Spinal cord (tissue), 10 donors: ENCODE data around the gene DCP2. TPM values are rescaled to one million over a fixed set of nuclear protein-coding genes. Genes with fewer than 3 reads are reported as not detected.

Experiments
- DNase-seq, 6 donors: peaks; one replicate each; pipeline versions ENCODE4 v3.0.0 to v3.0.0-alpha.2; 2013 to 2015; ENCODE audit warnings: low spot score in 6 of 6, low read depth in 4 of 6
- H3K27ac ChIP-seq: one replicate; pipeline ENCODE4 v1.5.1; 2013; ENCODE audit warnings: low read depth, low read length, control low read depth
- H3K27me3 ChIP-seq: one replicate; pipeline ENCODE4 v1.6.1; 2013; ENCODE audit warnings: low read length; ENCODE audit not compliant: control insufficient read depth, insufficient read depth
- H3K36me3 ChIP-seq: one replicate; pipeline ENCODE4 v1.6.1; 2013; ENCODE audit warnings: low read length; ENCODE audit not compliant: control insufficient read depth, insufficient read depth
- H3K4me1 ChIP-seq: one replicate; pipeline ENCODE4 v1.6.1; 2013; ENCODE audit warnings: low read length; ENCODE audit not compliant: control insufficient read depth, insufficient read depth
- H3K4me3 ChIP-seq: one replicate; pipeline ENCODE4 v1.5.1; 2013; ENCODE audit warnings: low read depth, low read length, control low read depth
- H3K9me3 ChIP-seq: one replicate; pipeline ENCODE4 v1.6.1; 2013; ENCODE audit warnings: low read length; ENCODE audit not compliant: control insufficient read depth, insufficient read depth
- WGBS: methylation state at CpG from one replicate; pipeline ENCODE4 v1.1.5; 2013; ENCODE audit warnings: missing lambda C conversion rate; ENCODE audit not compliant: insufficient coverage; 5-methylcytosine and 5-hydroxymethylcytosine counted together
- polyA plus RNA-seq, 2 donors: library from polyadenylated mRNA; unstranded; fragments of 120-200 nt; gene quantifications; one replicate each; pipeline ENCODE4 v1.2.1, GENCODE V29; 2013; ENCODE audit not compliant: insufficient read length in 2 of 2
- total RNA-seq, 2 donors: library from RNA; depleted of rRNA in 1 of 2; stranded (reverse); fragments of 120-200 nt in 1 of 2; fragments of >200 nt in 1 of 2; gene quantifications; one replicate each; pipeline versions ENCODE4 v1.2.3 to v1.2.4, GENCODE V29; 2013 to 2014
- donor health status: healthy.

The DCP2 gene
- total and polyA plus RNA-seq, 4 donors = 17.8 to 82.1 (median 38.2) TPM

DNA sequence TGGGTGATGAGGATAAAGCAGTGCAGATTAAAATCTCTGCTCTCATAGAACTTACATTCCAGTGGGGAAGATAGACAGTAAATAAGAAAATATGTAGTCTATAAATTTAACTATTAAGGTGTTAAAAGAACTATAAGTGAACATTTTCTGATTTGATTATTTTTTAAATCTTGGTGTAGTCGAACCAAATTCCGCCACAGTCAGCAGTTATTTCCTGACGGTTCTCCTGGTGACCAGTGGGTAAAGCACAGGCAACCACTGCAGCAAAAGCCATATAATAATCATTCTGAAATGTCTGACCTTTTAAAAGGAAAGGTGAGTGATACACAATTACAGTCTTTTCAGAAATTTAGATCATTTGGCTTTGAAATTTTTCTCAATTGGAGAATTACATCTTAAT lies 27.2 kb downstream of the DCP2 start:
- no peaks in the 10 kb centered on the region for H3K27me3 ChIP-seq
- peaks cover 10% of the 10 kb centered on the region for H3K36me3 ChIP-seq
- DNase-seq = no peak
- H3K9me3 ChIP-seq = no peaks in the 10 kb centered on the region
- no CpG with 5 or more reads among the region's 3 CpGs for WGBS
- no peak overlapping the region for H3K27ac ChIP-seq
- no peaks in the 10 kb centered on the region for H3K4me1 ChIP-seq
- H3K4me3 ChIP-seq = no peak overlapping the region

DNA sequence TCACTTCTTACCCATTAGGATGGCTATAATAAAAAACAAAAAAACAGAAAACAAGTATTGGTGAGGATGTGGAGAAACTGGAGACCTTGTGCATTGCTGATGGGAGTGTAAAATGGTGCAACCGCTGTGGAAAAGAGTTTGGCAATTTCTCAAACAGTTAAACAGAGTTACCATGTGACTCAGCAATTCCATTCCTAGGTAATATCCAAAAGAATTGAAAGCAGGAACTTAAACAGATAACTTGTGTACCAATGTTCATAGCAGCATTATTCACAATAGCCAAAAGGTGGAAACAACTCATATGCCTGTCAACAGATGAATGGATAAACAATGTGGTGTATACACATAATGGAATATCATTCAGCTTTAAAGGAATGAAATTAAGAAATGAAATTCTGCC lies 28.9 kb downstream of the DCP2 start:
- DNase-seq = no peak
- Histone ChIP-seq H3K36me3 (peaks cover 15% of the 10 kb centered on the region), H3K27me3 (no peaks in the 10 kb centered on the region), H3K27ac (no peak overlapping the region), H3K4me3 (no peak overlapping the region), H3K9me3 (no peaks in the 10 kb centered on the region), H3K4me1 (no peaks in the 10 kb centered on the region)
- 100% methylated on average over 1 of the region's 1 CpG for WGBS

DNA sequence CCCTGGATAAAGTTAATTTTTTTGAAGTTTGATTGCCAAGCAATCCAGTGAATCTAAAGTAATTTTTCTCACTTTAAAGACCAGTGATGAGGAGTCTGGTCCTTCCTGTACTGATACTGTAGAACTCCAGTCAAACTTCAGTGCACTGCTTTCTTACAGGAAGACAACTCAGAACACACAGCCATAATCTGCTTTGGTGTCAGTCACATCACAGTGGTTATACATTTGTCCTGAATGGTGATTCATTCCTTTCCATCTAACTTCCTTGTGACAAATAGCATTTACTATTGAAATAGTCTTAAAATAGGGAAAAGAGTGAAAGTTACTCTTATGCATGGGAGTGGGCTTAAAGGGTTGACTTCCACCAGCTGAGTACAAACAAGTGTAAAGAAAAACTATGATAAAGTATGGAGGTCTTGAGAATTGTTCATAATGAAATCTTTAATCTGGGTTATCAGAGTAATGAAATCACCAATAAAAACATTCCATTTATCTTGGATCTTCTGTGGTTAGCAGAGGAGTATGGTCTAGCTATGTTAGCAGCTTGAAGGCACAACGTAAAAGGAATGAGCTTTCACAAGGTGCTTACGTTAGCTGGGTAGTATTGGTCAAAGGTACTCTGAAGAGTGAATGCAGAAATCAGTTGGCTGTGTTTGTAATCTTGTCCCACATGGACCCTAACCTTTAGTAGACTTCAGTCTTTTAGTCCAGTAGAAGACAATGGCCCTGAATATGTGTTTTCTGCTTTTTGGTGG lies 41.5 kb downstream of the DCP2 start:
- WGBS = 100% methylated on average over 2 of the region's 2 CpGs

DNA sequence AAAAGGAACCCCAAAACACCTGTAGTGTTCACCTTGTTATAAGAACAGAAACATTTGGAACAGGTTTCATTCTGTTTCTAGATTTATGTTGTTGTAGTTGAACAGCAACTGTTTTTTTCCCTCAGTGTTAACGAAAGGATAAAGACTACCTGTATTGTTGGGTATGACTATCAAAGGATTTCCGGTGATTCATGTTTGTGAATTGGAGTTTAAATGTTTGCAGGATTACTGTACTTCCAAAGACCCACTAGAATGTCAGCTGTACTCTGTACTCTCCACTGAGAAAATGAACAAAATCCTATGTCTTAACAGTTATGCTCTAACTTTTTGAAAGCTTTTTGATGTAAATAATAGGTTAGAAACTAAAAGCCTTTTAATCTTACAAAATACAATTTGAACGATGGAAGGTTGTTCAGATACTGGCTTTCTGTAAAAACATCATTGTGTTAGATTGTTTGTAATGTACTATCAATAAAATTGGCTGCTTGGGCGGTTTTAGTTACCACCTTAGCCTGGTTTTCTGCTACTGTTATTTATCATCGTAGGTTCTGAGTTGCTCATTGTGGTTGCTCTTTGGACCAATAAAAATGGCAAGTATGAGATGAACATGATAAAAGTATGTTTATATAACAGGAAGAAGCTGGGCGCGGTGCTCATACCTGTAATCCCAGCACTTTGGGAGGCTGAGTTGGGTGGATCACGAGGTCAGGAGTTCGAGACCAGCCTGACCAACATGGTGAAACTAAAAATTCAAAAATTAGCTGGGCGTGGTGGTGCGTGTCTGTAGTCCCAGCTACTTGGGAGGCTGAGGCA lies 44.1 kb downstream of the DCP2 start:
- no peaks in the 10 kb centered on the region for H3K4me1 ChIP-seq
- no peaks in the 10 kb centered on the region for H3K36me3 ChIP-seq
- DNase-seq = no peak
- H3K9me3 ChIP-seq = no peaks in the 10 kb centered on the region
- H3K27me3 ChIP-seq = no peaks in the 10 kb centered on the region
- H3K27ac ChIP-seq = no peak overlapping the region
- 98% methylated on average over 7 of the region's 11 CpGs for WGBS
- no peak overlapping the region for H3K4me3 ChIP-seq

More for the DNA sequence above, 41.5 kb downstream of the DCP2 start:
- DNase-seq = no peak
- no peak overlapping the region for H3K4me3 ChIP-seq
- H3K9me3 ChIP-seq = no peaks in the 10 kb centered on the region
- H3K27me3 ChIP-seq = no peaks in the 10 kb centered on the region
- no peaks in the 10 kb centered on the region for H3K4me1 ChIP-seq
- H3K36me3 ChIP-seq = no peaks in the 10 kb centered on the region
- no peak overlapping the region for H3K27ac ChIP-seq

DNA sequence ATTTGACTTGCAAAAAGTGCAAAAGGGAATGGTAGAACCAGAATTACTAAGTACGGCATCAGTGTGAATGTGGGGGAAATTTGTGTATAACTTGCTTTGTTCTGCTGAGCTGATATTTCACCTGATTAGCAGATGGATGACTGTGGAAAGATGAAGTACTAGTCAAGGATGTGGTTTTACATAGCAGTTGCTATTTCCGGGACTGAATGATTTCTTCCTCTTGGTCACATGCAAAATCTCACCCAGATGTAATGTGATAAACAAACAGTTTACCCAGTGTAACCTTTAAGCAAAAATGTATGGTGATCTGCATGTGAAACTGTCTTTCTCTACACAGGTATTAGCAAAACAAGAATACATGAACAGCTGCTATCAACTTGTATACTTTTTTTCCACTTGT lies 46.1 kb downstream of the DCP2 start:
- Histone ChIP-seq H3K27ac (no peak overlapping the region), H3K36me3 (peaks cover 4% of the 10 kb centered on the region), H3K4me1 (no peaks in the 10 kb centered on the region), H3K4me3 (no peak overlapping the region), H3K9me3 (no peaks in the 10 kb centered on the region), H3K27me3 (no peaks in the 10 kb centered on the region)
- 71% methylated on average over 1 of the region's 2 CpGs for WGBS
- no peak for DNase-seq

DNA sequence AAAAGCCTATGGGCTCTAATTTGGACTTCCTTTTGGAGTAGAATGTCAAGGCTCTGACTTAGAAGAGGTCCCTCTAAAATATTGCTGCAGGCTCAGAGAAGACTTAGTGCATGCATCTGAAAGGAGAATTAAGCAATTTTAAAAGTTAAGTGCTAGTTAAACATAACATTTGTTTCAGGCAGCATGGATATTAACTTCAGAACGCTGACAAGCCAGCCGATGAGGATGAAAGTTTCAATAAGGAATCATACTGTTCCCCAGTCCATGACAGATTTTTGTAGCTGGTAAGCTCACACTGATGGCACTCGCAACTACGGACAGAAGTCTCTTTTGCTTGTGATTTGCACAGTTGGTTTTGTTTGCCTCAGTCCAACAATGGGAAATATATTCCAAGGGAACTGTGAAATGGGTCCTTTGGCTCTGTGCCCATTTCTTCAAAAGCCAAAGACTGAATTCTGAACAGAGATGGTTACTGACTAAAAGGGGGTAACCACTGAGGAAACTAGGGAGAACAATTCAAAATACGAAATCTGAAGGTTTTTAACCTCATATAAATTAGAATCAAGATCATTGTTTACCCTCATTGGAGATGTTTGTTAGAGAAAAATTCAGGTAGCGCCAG lies 47.6 kb downstream of the DCP2 start:
- Histone ChIP-seq H3K27ac (no peak overlapping the region), H3K9me3 (no peaks in the 10 kb centered on the region), H3K4me1 (no peaks in the 10 kb centered on the region), H3K27me3 (no peaks in the 10 kb centered on the region), H3K36me3 (peaks cover 4% of the 10 kb centered on the region), H3K4me3 (no peak overlapping the region)
- no peak for DNase-seq
- WGBS = 27% methylated on average over 2 of the region's 6 CpGs

DNA sequence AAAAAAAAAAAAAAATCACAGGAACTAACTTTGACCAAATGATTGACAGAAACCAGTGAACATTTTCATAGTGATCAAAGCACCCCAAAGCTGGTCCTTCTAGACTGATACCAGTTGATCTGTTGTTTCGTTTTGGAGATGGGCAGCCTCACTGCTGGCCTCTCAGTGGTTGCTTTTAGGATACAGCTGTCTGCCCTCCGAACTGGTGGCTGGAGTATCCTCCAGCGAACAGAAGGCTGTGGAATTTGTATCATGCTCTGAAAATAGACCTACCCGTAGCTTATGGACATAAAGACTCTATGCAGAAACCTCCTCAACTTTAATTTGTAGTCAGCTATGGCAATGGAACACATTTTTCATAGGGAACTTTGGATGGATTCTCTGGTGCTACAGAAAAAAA lies 49.0 kb downstream of the DCP2 start:
- Histone ChIP-seq H3K9me3 (no peaks in the 10 kb centered on the region), H3K27me3 (no peaks in the 10 kb centered on the region), H3K36me3 (peaks cover 4% of the 10 kb centered on the region), H3K4me3 (no peak overlapping the region), H3K27ac (no peak overlapping the region), H3K4me1 (no peaks in the 10 kb centered on the region)
- 94% methylated on average over 3 of the region's 4 CpGs for WGBS
- no peak for DNase-seq

DNA sequence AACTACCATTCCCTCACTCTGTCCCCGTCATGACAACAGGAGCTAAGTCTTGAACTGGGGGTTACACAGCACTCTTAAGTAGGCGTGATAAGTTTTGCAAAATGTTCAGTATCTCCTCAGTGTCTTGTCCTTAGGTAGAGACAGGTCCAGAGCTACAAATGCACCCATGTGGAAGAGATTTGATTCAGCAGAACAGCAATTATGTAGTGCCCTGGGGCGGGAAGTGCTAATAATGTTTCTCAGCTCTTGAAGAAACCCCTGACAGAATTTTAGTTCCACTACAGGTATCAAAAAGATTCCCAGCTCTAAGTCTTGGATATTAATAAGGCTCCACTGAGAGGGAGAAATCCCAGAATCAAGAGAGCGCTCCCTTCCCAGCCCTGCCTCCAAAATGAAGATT lies 49.6 kb downstream of the DCP2 start:
- no peak for DNase-seq

DNA sequence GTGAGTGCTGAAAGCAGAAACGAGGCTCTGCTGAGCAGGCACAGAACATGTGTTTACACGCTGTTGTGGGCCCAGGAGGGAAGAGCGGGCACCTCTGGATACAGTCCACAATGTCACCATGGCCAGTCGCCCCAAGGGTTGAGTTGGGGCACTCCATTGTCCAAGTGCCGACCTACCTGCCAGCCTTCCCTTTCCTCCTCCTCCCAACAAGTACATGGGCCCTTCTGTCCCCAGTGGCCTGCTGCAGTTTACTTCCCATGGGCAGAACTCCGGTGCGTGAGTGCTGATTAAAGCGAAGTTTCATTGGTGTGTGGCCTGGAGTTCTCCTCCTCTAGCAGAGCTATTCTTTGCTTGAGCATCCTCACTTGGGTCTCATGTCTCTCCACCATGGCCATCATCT lies 50.4 kb downstream of the DCP2 start:
- no peak overlapping the region for H3K4me3 ChIP-seq
- DNase-seq = no peak
- no peak overlapping the region for H3K27ac ChIP-seq
- peaks cover 4% of the 10 kb centered on the region for H3K36me3 ChIP-seq
- H3K27me3 ChIP-seq = no peaks in the 10 kb centered on the region
- WGBS = 74% methylated on average over 7 of the region's 8 CpGs
- no peaks in the 10 kb centered on the region for H3K4me1 ChIP-seq
- H3K9me3 ChIP-seq = no peaks in the 10 kb centered on the region

More for the DNA sequence above, 49.6 kb downstream of the DCP2 start:
- no peaks in the 10 kb centered on the region for H3K4me1 ChIP-seq
- no peak overlapping the region for H3K4me3 ChIP-seq
- H3K36me3 ChIP-seq = peaks cover 4% of the 10 kb centered on the region
- no peak overlapping the region for H3K27ac ChIP-seq
- H3K27me3 ChIP-seq = no peaks in the 10 kb centered on the region
- 100% methylated on average over 1 of the region's 4 CpGs for WGBS
- no peaks in the 10 kb centered on the region for H3K9me3 ChIP-seq
